Measurements from ENCODE around the gene ADAMTS15. TPM values are rescaled to one million over a fixed set of nuclear protein-coding genes. Genes with fewer than 3 reads are reported as not detected.

Gene ADAMTS15
- total RNA-seq (1 to 10 TPM; 1.1 to 6.9 (median 3.1) TPM), polyA plus RNA-seq (1 to 10 TPM in 1 of 3 donors, under 1 TPM in 2; 0.41 to 1.9 (median 0.43) TPM)
- long read RNA-seq, donor 1: 0 reads
- long read RNA-seq, donor 2: 0 reads

- no peaks in the 10 kb centered on the region for H3K9me3 ChIP-seq
- no peak for TF ChIP-seq POLR2A (IDR thresholded peaks at IDR 0.05)
- peak; percentile 41 to 80 (median 75) for TF ChIP-seq POLR2AphosphoS5 (IDR thresholded peaks at IDR 0.05)
- peaks cover 13 to 31% (median 21%) of the 10 kb centered on the region in 6 donors for H3K4me1 ChIP-seq
- peaks cover 0 to 66% (median 27%) of the 10 kb centered on the region in 7 donors for H3K27me3 ChIP-seq (replicated peaks in 1 of 7)
- no peak for DNase-seq
- peak within 1 kb of the TSS in 5 of 8 donors; percentile 31 to 61 (median 49) for H3K27ac ChIP-seq
- no peaks in the 10 kb centered on the region for H3K36me3 ChIP-seq
- H3K4me3 ChIP-seq: peak within 1 kb of the TSS; percentile 35 to 70 (median 44)
- intact Hi-C loops (cut with DNase I; ENCODE audit: low total_unique reads): no loop called here
- 0 to 2% (median 1%) methylated on average over 31 to 75 of the region's 75 CpGs for WGBS, 5 donors
These were observed at the start of gene ADAMTS15 for GRCh38 chr11:130448416-130449309. TSS of gene ADAMTS15 (plus strand) at chr11:130448645. CDS start at chr11:130448974, 329 bp downstream.

GRCh38 chr11:130399196-130399595, 49.2 kb upstream of the ADAMTS15 start:
- no peak for TF ChIP-seq CTCF (IDR thresholded peaks at IDR 0.05 in 8 of 11, conservative IDR thresholded peaks at IDR 0.05 in 3 of 11)
- TF ChIP-seq POLR2AphosphoS5 (IDR thresholded peaks at IDR 0.05): no peak
- TF ChIP-seq POLR2A (IDR thresholded peaks at IDR 0.05): no peak
- Histone ChIP-seq H3K4me1 (peaks cover 0 to 16% (median 9%) of the 10 kb centered on the region in 6 donors), H3K9me3 (no peaks in the 10 kb centered on the region), H3K36me3 (no peaks in the 10 kb centered on the region), H3K27me3 (replicated peaks in 1 of 7) (peaks cover 0 to 31% (median 0%) of the 10 kb centered on the region in 7 donors), H3K27ac (no peak overlapping the region), H3K4me3 (no peak overlapping the region)
- intact Hi-C loops (cut with DNase I; ENCODE audit: low total_unique reads): no loop called here
- no peak for DNase-seq
- WGBS, 5 donors: 74 to 88% (median 83%) methylated on average over 2 of the region's 2 CpGs

GRCh38 chr11:130400781-130401483, 47.5 kb upstream of the ADAMTS15 start:
- Histone ChIP-seq H3K27me3 (replicated peaks in 1 of 7) (peaks cover 0 to 37% (median 0%) of the 10 kb centered on the region in 7 donors), H3K27ac (no peak overlapping the region), H3K4me1 (peaks cover 0 to 16% (median 9%) of the 10 kb centered on the region in 6 donors), H3K4me3 (no peak overlapping the region), H3K9me3 (no peaks in the 10 kb centered on the region), H3K36me3 (no peaks in the 10 kb centered on the region)
- intact Hi-C loops (cut with DNase I; ENCODE audit: low total_unique reads): no loop called here
- WGBS, 5 donors: 13 to 17% (median 15%) methylated on average over 13 of the region's 13 CpGs
- no peak for DNase-seq
- TF ChIP-seq CTCF (IDR thresholded peaks at IDR 0.05 in 8 of 11, conservative IDR thresholded peaks at IDR 0.05 in 3 of 11) (no peak), POLR2AphosphoS5 (IDR thresholded peaks at IDR 0.05) (no peak), POLR2A (IDR thresholded peaks at IDR 0.05) (no peak)

- 26 to 59% (median 37%) methylated on average over 2 of the region's 2 CpGs for WGBS, 5 donors
- no peaks in the 10 kb centered on the region for H3K9me3 ChIP-seq
- peaks cover 0 to 40% (median 0%) of the 10 kb centered on the region in 7 donors for H3K27me3 ChIP-seq (replicated peaks in 1 of 7)
- no peak overlapping the region for H3K27ac ChIP-seq
- no peak for DNase-seq
- TF ChIP-seq POLR2A (IDR thresholded peaks at IDR 0.05) (no peak), CTCF (IDR thresholded peaks at IDR 0.05 in 8 of 11, conservative IDR thresholded peaks at IDR 0.05 in 3 of 11) (no peak), POLR2AphosphoS5 (IDR thresholded peaks at IDR 0.05) (no peak)
- H3K4me3 ChIP-seq: no peak overlapping the region
- H3K36me3 ChIP-seq: no peaks in the 10 kb centered on the region
- intact Hi-C loops (cut with DNase I; ENCODE audit: low total_unique reads): no loop called here
- H3K4me1 ChIP-seq: peaks cover 0 to 16% (median 9%) of the 10 kb centered on the region in 6 donors
These were observed 45.9 kb upstream of the ADAMTS15 start for GRCh38 chr11:130402570-130402969.
